ENCODE data around the gene CUL5. TPM values are rescaled to one million over a fixed set of nuclear protein-coding genes. Genes with fewer than 3 reads are reported as not detected.

The CUL5 gene
- polyA plus RNA-seq, 2 of the 4 experiments (the other 2 are of a cell fraction), result 9.7 to 24.3 TPM

- no peak overlapping the region; the same call in 2 of the 3 replicates for H3K4me2 ChIP-seq
- DNase-seq (ENCODE audit: low read depth in 1 of 2, low spot score in 1 of 2) (no peak), ATAC-seq (no peak), FAIRE-seq (no peak)
- POLR2A ChIA-PET, result interaction anchor here (0.7 kb wide), 2 partner anchors 47 to 305 kb away, joined by 3 to 6 read pairs; no protein-coding TSS in a partner anchor
- TF ChIP-seq POLR2A (IDR thresholded peaks at IDR 0.05; ENCODE audit: low read length), result no peak
- TF ChIP-seq, protein P1, sequence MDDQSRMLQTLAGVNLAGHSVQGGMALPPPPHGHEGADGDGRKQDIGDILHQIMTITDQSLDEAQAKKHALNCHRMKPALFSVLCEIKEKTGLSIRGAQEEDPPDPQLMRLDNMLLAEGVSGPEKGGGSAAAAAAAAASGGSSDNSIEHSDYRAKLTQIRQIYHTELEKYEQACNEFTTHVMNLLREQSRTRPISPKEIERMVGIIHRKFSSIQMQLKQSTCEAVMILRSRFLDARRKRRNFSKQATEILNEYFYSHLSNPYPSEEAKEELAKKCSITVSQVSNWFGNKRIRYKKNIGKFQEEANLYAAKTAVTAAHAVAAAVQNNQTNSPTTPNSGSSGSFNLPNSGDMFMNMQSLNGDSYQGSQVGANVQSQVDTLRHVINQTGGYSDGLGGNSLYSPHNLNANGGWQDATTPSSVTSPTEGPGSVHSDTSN (IDR thresholded peaks at IDR 0.05), result no peak
- TF ChIP-seq HOXA7 (CRISPR knock-in tag; IDR thresholded peaks at IDR 0.05), result no peak
- no peak for TF ChIP-seq BHLHE40 (IDR thresholded peaks at IDR 0.05; ENCODE audit: low read depth, low read length)
- no peak for TF ChIP-seq ZNF302 (CRISPR knock-in tag; IDR thresholded peaks at IDR 0.05)
- TF ChIP-seq NR3C1 (IDR thresholded peaks at IDR 0.05), result no peak
- TF ChIP-seq MAFK (IDR thresholded peaks at IDR 0.05; ENCODE audit: partially characterized antibody), result no peak
- TF ChIP-seq EHMT2 (IDR thresholded peaks at IDR 0.05; ENCODE audit: low read depth), result no peak
- TF ChIP-seq RARB (CRISPR knock-in tag; IDR thresholded peaks at IDR 0.05), result no peak
- TF ChIP-seq CHD4 (IDR thresholded peaks at IDR 0.05; ENCODE audit: borderline replicate concordance), result no peak
- TF ChIP-seq ESRRA (IDR thresholded peaks at IDR 0.05; ENCODE audit: borderline replicate concordance, low read length), result no peak
- no peak for TF ChIP-seq CBX2 (IDR thresholded peaks at IDR 0.05; ENCODE audit: borderline replicate concordance, low read depth)
- TF ChIP-seq REST (IDR thresholded peaks at IDR 0.05), result no peak
- no peak for TF ChIP-seq HOXB5 (CRISPR knock-in tag; IDR thresholded peaks at IDR 0.05)
- TF ChIP-seq, protein P2, sequence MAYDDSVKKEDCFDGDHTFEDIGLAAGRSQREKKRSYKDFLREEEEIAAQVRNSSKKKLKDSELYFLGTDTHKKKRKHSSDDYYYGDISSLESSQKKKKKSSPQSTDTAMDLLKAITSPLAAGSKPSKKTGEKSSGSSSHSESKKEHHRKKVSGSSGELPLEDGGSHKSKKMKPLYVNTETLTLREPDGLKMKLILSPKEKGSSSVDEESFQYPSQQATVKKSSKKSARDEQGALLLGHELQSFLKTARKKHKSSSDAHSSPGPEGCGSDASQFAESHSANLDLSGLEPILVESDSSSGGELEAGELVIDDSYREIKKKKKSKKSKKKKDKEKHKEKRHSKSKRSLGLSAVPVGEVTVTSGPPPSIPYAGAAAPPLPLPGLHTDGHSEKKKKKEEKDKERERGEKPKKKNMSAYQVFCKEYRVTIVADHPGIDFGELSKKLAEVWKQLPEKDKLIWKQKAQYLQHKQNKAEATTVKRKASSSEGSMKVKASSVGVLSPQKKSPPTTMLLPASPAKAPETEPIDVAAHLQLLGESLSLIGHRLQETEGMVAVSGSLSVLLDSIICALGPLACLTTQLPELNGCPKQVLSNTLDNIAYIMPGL (CRISPR knock-in tag; IDR thresholded peaks at IDR 0.05; ENCODE audit: borderline replicate concordance), result no peak
- no peak for TF ChIP-seq POLR2AphosphoS2 (conservative IDR thresholded peaks at IDR 0.05; ENCODE audit: low read length)
- H3K4me1 ChIP-seq, result peaks cover 9% of the 10 kb centered on the region; the same call in 2 of the 3 replicates
- H3K9me3 ChIP-seq, result no peaks in the 10 kb centered on the region
- no peak overlapping the region for H3K27ac ChIP-seq
- CTCF ChIA-PET, result interaction anchor here (0.7 kb wide), 2 partner anchors 49 to 219 kb away, joined by 3 read pairs; no protein-coding TSS in a partner anchor
- WGBS (ENCODE audit: missing lambda C conversion rate), result 89% methylated on average over 5 of the region's 5 CpGs
- H3K4me3 ChIP-seq, result no peak overlapping the region
These were observed 3.5 kb downstream of the CUL5 start for GRCh38 chr11:108012139-108012725.

- ChIA-PET CTCF (interaction anchor here (0.6 kb wide), 1 partner anchor 157 kb away, joined by 3 read pairs; no protein-coding TSS in a partner anchor), POLR2A (no interaction called here)
- H3K4me2 ChIP-seq, result no peak overlapping the region
- H3K27ac ChIP-seq, result no peak overlapping the region
- no peaks in the 10 kb centered on the region; the same call in 1 of the 3 replicates for H3K4me1 ChIP-seq
- H3K4me3 ChIP-seq, result no peak overlapping the region
- H3K9me3 ChIP-seq, result no peaks in the 10 kb centered on the region
- ATAC-seq (no peak), FAIRE-seq (no peak), DNase-seq (ENCODE audit: low read depth in 1 of 2, low spot score in 1 of 2) (no peak)
- TF ChIP-seq TP53 (CRISPR knock-in tag; IDR thresholded peaks at IDR 0.05) (no peak), KDM5A (IDR thresholded peaks at IDR 0.05) (no peak)
- TF ChIP-seq, protein P3, sequence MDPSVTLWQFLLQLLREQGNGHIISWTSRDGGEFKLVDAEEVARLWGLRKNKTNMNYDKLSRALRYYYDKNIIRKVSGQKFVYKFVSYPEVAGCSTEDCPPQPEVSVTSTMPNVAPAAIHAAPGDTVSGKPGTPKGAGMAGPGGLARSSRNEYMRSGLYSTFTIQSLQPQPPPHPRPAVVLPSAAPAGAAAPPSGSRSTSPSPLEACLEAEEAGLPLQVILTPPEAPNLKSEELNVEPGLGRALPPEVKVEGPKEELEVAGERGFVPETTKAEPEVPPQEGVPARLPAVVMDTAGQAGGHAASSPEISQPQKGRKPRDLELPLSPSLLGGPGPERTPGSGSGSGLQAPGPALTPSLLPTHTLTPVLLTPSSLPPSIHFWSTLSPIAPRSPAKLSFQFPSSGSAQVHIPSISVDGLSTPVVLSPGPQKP (IDR thresholded peaks at IDR 0.05; ENCODE audit: low read depth, low read length), result no peak
These were observed 7.9 kb downstream of the CUL5 start for GRCh38 chr11:108016647-108017046.

All from A549 (cell line).